OCI-LY7 (cell line): Measurements from ENCODE around the gene MMP21.

ENCODE experiments used
- EZH2phosphoT487 ChIP-seq: fragments of 200-600 bp; sonication (generic); IDR thresholded peaks from 2 replicates; pipeline ENCODE4 v1.6.1; 2018; ENCODE audit warnings: low read depth, borderline replicate concordance, mild to moderate bottlenecking, mixed run types, antibody characterized with exemption, low read length, moderate library complexity, mixed read lengths
- TF ChIP-seq, protein P1 (sequence below): fragments of 200-600 bp; sonication (generic); conservative IDR thresholded peaks from 2 replicates; pipeline ENCODE4 v1.5.1; 2014; ENCODE audit warnings: mild to moderate bottlenecking, antibody characterized with exemption, low read length, moderate library complexity, mixed read lengths

- TF ChIP-seq, protein P1, sequence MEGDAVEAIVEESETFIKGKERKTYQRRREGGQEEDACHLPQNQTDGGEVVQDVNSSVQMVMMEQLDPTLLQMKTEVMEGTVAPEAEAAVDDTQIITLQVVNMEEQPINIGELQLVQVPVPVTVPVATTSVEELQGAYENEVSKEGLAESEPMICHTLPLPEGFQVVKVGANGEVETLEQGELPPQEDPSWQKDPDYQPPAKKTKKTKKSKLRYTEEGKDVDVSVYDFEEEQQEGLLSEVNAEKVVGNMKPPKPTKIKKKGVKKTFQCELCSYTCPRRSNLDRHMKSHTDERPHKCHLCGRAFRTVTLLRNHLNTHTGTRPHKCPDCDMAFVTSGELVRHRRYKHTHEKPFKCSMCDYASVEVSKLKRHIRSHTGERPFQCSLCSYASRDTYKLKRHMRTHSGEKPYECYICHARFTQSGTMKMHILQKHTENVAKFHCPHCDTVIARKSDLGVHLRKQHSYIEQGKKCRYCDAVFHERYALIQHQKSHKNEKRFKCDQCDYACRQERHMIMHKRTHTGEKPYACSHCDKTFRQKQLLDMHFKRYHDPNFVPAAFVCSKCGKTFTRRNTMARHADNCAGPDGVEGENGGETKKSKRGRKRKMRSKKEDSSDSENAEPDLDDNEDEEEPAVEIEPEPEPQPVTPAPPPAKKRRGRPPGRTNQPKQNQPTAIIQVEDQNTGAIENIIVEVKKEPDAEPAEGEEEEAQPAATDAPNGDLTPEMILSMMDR, result no peak
- TF ChIP-seq EZH2phosphoT487, result no peak
Measured at GRCh38 chr10:125799451-125800182, 24.0 kb upstream of the MMP21 start.
